ENCODE data around the gene PPP6R2. TPM values are rescaled to one million over a fixed set of nuclear protein-coding genes. Genes with fewer than 3 reads are reported as not detected.

The PPP6R2 gene
- total and polyA plus RNA-seq, 7 donors = 15.0 to 64.5 (median 40.7) TPM

- intact Hi-C loops (cut with DNase I) = no loop called here
- DNase-seq = no peak
- Histone ChIP-seq H3K4me1 (peaks cover 0 to 22% (median 17%) of the 10 kb centered on the region in 4 donors), H3K27me3 (no peaks in the 10 kb centered on the region), H3K4me3 (no peak overlapping the region), H3K27ac (no peak overlapping the region), H3K9me3 (no peaks in the 10 kb centered on the region), H3K36me3 (no peaks in the 10 kb centered on the region)
- 95 to 96% methylated on average over 12 of the region's 12 CpGs for WGBS, 2 donors
- TF ChIP-seq POLR2A (IDR thresholded peaks at IDR 0.05) (no peak), POLR2AphosphoS5 (IDR thresholded peaks at IDR 0.05) (no peak), EP300 (IDR thresholded peaks at IDR 0.05) (no peak)
- TF ChIP-seq, protein P1, sequence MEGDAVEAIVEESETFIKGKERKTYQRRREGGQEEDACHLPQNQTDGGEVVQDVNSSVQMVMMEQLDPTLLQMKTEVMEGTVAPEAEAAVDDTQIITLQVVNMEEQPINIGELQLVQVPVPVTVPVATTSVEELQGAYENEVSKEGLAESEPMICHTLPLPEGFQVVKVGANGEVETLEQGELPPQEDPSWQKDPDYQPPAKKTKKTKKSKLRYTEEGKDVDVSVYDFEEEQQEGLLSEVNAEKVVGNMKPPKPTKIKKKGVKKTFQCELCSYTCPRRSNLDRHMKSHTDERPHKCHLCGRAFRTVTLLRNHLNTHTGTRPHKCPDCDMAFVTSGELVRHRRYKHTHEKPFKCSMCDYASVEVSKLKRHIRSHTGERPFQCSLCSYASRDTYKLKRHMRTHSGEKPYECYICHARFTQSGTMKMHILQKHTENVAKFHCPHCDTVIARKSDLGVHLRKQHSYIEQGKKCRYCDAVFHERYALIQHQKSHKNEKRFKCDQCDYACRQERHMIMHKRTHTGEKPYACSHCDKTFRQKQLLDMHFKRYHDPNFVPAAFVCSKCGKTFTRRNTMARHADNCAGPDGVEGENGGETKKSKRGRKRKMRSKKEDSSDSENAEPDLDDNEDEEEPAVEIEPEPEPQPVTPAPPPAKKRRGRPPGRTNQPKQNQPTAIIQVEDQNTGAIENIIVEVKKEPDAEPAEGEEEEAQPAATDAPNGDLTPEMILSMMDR (IDR thresholded peaks at IDR 0.05) = no peak
Observed at GRCh38 chr22:50312371-50312770, 30.8 kb upstream of the PPP6R2 start.

DNA sequence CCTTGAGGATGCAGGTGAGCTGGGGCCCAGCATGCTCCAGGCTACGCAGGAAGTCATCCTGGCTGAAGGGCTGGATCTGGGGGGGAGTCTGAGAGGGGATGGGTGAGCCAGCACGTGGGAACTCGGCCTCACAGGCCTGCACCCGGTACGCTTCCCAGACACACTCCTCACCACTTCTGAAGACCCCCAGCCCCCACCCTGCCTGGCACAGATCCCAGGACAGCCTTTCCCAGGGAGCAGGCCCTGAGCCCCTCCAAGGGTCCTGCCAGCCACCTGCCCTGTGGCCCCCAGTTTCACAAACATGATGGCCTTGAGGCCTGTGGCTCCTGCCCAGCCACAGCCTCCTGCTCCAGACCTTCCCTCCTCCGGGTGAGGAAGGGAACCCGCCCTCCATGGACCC is 30.1 kb upstream of the PPP6R2 start:
- 90% methylated on average over 7 of the region's 7 CpGs for WGBS, 2 donors
- DNase-seq = peak; percentile 58
- no peak overlapping the region for H3K27ac ChIP-seq
- no peaks in the 10 kb centered on the region for H3K27me3 ChIP-seq
- no peaks in the 10 kb centered on the region for H3K9me3 ChIP-seq
- H3K36me3 ChIP-seq = no peaks in the 10 kb centered on the region
- intact Hi-C loops (cut with DNase I) = no loop called here
- no peak overlapping the region for H3K4me3 ChIP-seq
- TF ChIP-seq, protein P1 (IDR thresholded peaks at IDR 0.05) = no peak
- TF ChIP-seq POLR2A (IDR thresholded peaks at IDR 0.05) (no peak), EP300 (IDR thresholded peaks at IDR 0.05) (no peak), POLR2AphosphoS5 (IDR thresholded peaks at IDR 0.05) (no peak)
- peaks cover 0 to 19% (median 13%) of the 10 kb centered on the region in 4 donors for H3K4me1 ChIP-seq

DNA sequence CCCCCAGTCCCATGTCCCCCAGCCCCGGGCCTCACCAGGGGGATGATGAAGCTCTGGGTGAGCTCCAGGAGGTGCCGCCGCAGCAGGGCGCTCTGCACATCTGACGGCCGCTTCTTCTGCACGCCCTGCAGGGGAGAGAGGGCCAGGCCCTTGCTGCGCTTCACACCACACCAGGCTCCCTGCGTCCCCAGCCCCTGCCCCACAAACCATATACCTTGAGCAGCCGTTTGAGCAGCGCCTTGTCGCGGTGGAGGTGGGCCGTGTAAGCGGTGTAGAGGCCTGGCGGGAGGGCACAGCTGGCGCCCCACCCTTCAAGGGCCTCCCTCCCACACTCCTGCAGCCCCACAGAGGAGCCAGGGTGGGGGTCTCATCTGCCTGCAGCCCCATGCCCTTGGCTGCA is 29.5 kb upstream of the PPP6R2 start:
- H3K9me3 ChIP-seq = no peaks in the 10 kb centered on the region
- no peak overlapping the region for H3K4me3 ChIP-seq
- H3K36me3 ChIP-seq = no peaks in the 10 kb centered on the region
- no peaks in the 10 kb centered on the region for H3K27me3 ChIP-seq
- WGBS, 2 donors = 86 to 90% methylated on average over 17 of the region's 17 CpGs
- DNase-seq = no peak
- intact Hi-C loops (cut with DNase I) = no loop called here
- H3K27ac ChIP-seq = no peak overlapping the region
- peaks cover 0 to 13% (median 8%) of the 10 kb centered on the region in 4 donors for H3K4me1 ChIP-seq
- no peak for TF ChIP-seq EP300 (IDR thresholded peaks at IDR 0.05)
- no peak for TF ChIP-seq POLR2A (IDR thresholded peaks at IDR 0.05)
- no peak for TF ChIP-seq POLR2AphosphoS5 (IDR thresholded peaks at IDR 0.05)
- TF ChIP-seq, protein P1 (IDR thresholded peaks at IDR 0.05) = no peak

DNA sequence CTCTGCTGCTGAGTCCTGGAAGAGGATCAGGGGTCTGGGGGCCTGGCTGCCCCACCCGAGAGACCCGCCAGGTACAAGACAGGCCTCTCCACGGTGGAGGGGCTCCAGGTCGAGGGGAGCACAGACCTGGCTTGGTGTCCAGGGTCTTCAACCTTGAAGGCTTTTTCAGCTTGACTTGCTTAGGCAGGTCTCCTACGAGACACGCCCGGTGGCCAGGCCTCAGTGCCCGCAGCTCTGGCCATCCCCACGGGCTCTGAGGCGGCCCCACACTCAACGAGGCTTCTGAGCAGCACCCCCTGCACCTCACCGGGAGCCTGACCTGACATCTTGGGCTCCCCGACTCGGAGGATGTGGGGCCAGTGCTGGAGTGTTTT is 29.1 kb upstream of the PPP6R2 start:
- Histone ChIP-seq H3K27me3 (no peaks in the 10 kb centered on the region), H3K4me1 (peaks cover 0 to 8% (median 3%) of the 10 kb centered on the region in 4 donors), H3K9me3 (no peaks in the 10 kb centered on the region), H3K27ac (peak overlapping the region in 1 of 4 donors; percentile 14), H3K4me3 (no peak overlapping the region), H3K36me3 (no peaks in the 10 kb centered on the region)
- 38 to 50% methylated on average over 14 of the region's 14 CpGs for WGBS, 2 donors
- TF ChIP-seq EP300 (IDR thresholded peaks at IDR 0.05) = no peak
- no peak for TF ChIP-seq POLR2A (IDR thresholded peaks at IDR 0.05)
- TF ChIP-seq, protein P1 (IDR thresholded peaks at IDR 0.05) = no peak
- TF ChIP-seq POLR2AphosphoS5 (IDR thresholded peaks at IDR 0.05) = no peak
- intact Hi-C loops (cut with DNase I) = no loop called here
- no peak for DNase-seq
